MCF 10A (cell line): ENCODE results near the gene NEK10. TPM values are rescaled to one million over a fixed set of nuclear protein-coding genes. Genes with fewer than 3 reads are reported as not detected.
"Not testable (repeated sequence)": the region's sequence is repeated elsewhere in the genome, so short reads cannot be mapped to it uniquely, and the experiment has no call there.

ENCODE experiments used
- Bru-seq: library from RNA; stranded (reverse); fragments of 400-500 nt; gene quantifications from one replicate; lab custom pipeline; 2021; lab: Mats Ljungman, UMichigan
- BruChase-seq, 2 experiments: library from RNA; stranded (reverse); fragments of 400-500 nt; gene quantifications; one replicate each; lab custom pipeline; 2021; lab: Mats Ljungman, UMichigan
- BruUV-seq: library from RNA; stranded (reverse); fragments of 400-500 nt; replicated peaks from 2 replicates; lab custom pipeline; 2021; lab: Mats Ljungman, UMichigan
- CTCF ChIA-PET: fragments of 300-600 bp; sonication (Branson Sonifier 250); formaldehyde crosslinking; extraction: SDS; loops from one replicate; lab custom pipeline; 2021; ENCODE audit warnings: antibody characterized with exemption, inconsistent platforms; lab: Yijun Ruan, JAX
- POLR2A ChIA-PET: fragments of 300-600, 350-650 bp; sonication (Branson Sonifier 250); formaldehyde crosslinking; extraction: SDS; loops from one replicate; lab custom pipeline; 2020; ENCODE audit warnings: antibody characterized with exemption, inconsistent platforms; lab: Yijun Ruan, JAX
- DNase-seq: peaks from one replicate; pipeline ENCODE4 v3.0.0-alpha.2; 2018; ENCODE audit not compliant: unreplicated experiment
- H3K27ac Mint-ChIP-seq: one replicate; pipeline ENCODE4 v1.8.0; 2022; ENCODE audit warnings: mild to moderate bottlenecking, low read depth, mixed read lengths; ENCODE audit not compliant: unreplicated experiment
- H3K27me3 Mint-ChIP-seq: one replicate; pipeline ENCODE4 v1.8.0; 2022; ENCODE audit warnings: mixed read lengths; ENCODE audit not compliant: insufficient read depth, unreplicated experiment
- H3K36me3 Mint-ChIP-seq: one replicate; pipeline ENCODE4 v1.8.0; 2022; ENCODE audit warnings: mild to moderate bottlenecking, moderate library complexity, mixed read lengths; ENCODE audit not compliant: insufficient read depth, unreplicated experiment
- H3K4me1 Mint-ChIP-seq: one replicate; pipeline ENCODE4 v1.8.0; 2022; ENCODE audit warnings: mixed read lengths; ENCODE audit not compliant: insufficient read depth, unreplicated experiment
- H3K4me3 Mint-ChIP-seq: one replicate; pipeline ENCODE4 v1.8.0; 2022; ENCODE audit warnings: mild to moderate bottlenecking, moderate library complexity, mixed read lengths; ENCODE audit not compliant: unreplicated experiment
- H3K9me3 Mint-ChIP-seq: one replicate; pipeline ENCODE4 v1.8.0; 2022; ENCODE audit warnings: mixed read lengths; ENCODE audit not compliant: unreplicated experiment
- CTCF ChIP-seq: fragments of 200-600 bp; IDR thresholded peaks from one replicate; pipeline ENCODE4 v1.8.0; 2022; ENCODE audit warnings: antibody characterized with exemption, mild to moderate bottlenecking; ENCODE audit not compliant: unreplicated experiment
- intact Hi-C: fragments of 100-400 bp; cut with micrococcal nuclease; formaldehyde crosslinking; loops from 2 replicates; pipeline ENCODE4 v1.14.1; 2022
- long read RNA-seq: library from polyadenylated mRNA; stranded (forward); transcript quantifications from one replicate; pipeline ENCODE4 v2.0.0, GENCODE V29; 2022
- total RNA-seq: library from RNA; stranded (reverse); gene quantifications from 2 replicates; pipeline ENCODE4 v1.2.3, GENCODE V29; 2022

Gene NEK10
- total RNA-seq = 0.44 and 1.1 TPM in 2 replicates
- percentile 41 among the genes with signal in this experiment for Bru-seq, nascent RNA
- BruChase-seq, experiment 1, labeled RNA remaining after a 6-hour chase = percentile 45 among the genes with signal in this experiment
- percentile 51 among the genes with signal in this experiment for BruChase-seq, experiment 2, labeled RNA remaining after a 2-hour chase
- long read RNA-seq = 0 reads

- DNase-seq = peak; percentile 86
- no peaks in the 10 kb centered on the region for H3K27me3 Mint-ChIP-seq
- ChIA-PET CTCF (interaction anchor here (0.6 to 1.5 kb wide), 5 partner anchors 15 to 234 kb away, joined by 3 read pairs; no protein-coding TSS in a partner anchor), POLR2A (interaction anchor here (0.7 to 1.3 kb wide), 6 partner anchors 9 to 309 kb away, joined by 3 to 5 read pairs (median 4); no protein-coding TSS in a partner anchor)
- H3K4me1 Mint-ChIP-seq = peaks cover 12% of the 10 kb centered on the region
- TF ChIP-seq CTCF = no peak
- peak within 1 kb of the TSS; percentile 52 for H3K27ac Mint-ChIP-seq
- H3K36me3 Mint-ChIP-seq = peaks cover 13% of the 10 kb centered on the region
- no TSS peak for BruUV-seq
- peak within 1 kb of the TSS; percentile 92 for H3K4me3 Mint-ChIP-seq
- H3K9me3 Mint-ChIP-seq = no peaks in the 10 kb centered on the region
- intact Hi-C loops = no loop called here
Observed at GRCh38 chr3:27368831-27369607, at the start of gene NEK10. TSS of gene NEK10 (minus strand) at chr3:27369383. CDS start at chr3:27352882, 16,501 bp downstream.

DNA sequence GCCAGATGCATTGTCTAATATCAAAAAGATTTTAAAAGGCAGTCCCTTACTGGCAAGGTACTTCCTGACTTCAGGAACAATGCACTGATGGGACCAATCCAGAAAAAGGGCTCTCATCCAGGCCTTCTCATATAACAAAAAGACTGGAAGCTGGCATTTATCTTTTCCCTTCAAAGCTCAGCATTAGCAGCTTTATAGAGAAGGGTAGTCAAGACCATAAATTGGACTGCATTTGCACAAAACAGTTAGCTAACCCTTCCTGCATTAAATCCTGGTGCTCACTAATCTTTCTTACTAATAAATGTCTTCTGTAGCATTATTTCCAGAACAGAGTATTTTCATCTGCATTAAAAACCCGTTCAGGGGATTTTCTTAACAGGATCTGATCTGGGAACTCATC lies 46.0 kb upstream of the NEK10 start:
- H3K27me3 Mint-ChIP-seq = no peaks in the 10 kb centered on the region
- CTCF ChIA-PET = interaction anchor here (1.0 to 1.4 kb wide), 2 partner anchors 147 to 266 kb away, joined by 3 to 6 read pairs; no protein-coding TSS in a partner anchor
- H3K27ac Mint-ChIP-seq = no peak overlapping the region
- H3K9me3 Mint-ChIP-seq = no peaks in the 10 kb centered on the region
- H3K36me3 Mint-ChIP-seq = peaks cover 36% of the 10 kb centered on the region
- POLR2A ChIA-PET = interaction anchor here (0.8 kb wide), 1 partner anchor 17 kb away, joined by 3 read pairs; no protein-coding TSS in a partner anchor
- no peak overlapping the region for H3K4me3 Mint-ChIP-seq
- H3K4me1 Mint-ChIP-seq = no peaks in the 10 kb centered on the region
- intact Hi-C loops = no loop called here
- no TSS peak for BruUV-seq
- DNase-seq = no peak
- TF ChIP-seq CTCF = no peak

DNA sequence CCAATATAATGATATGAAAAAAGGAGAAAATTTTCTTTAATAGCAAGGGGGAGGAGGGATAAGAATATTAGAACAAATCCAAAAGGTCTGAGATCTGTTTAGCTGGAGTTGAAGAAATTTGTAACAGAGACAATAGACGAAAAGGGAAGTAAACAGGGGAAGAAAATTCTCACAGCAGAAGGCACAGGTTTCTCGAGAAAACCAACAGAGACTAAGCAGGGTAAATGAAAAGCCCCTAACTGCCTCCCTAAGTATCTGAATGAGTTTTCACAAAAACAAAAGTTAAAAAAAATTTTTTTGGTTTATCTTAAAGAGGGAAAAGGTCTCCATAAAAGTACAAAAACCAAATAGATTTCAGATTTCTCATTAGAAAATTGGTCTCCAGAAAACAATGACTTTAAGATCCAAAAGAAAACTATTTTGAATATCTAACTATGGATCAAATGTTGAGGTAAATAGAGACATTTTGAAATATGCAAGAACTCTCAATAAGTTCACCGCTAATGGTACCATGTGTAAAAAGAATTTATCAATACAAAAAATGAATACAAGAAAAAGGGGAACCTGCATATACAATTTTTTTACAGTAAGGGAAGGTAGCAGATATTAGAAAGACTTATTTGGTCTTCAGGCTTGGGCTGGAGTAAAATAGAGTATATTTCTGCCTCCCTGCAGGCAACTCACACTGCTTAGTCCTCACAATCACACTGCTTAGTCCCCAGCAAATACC lies 23.9 kb upstream of the NEK10 start:
- no peak for DNase-seq
- Mint-ChIP-seq H3K27ac (no peak overlapping the region), H3K4me1 (peaks cover 9% of the 10 kb centered on the region), H3K36me3 (peaks cover 7% of the 10 kb centered on the region), H3K9me3 (no peaks in the 10 kb centered on the region), H3K27me3 (no peaks in the 10 kb centered on the region), H3K4me3 (no peak overlapping the region)
- POLR2A ChIA-PET = no interaction called here
- TF ChIP-seq CTCF = no peak
- intact Hi-C loops = no loop called here
- CTCF ChIA-PET = interaction anchor here (0.8 kb wide), 1 partner anchor 288 kb away, joined by 3 read pairs; no protein-coding TSS in a partner anchor
- BruUV-seq = no TSS peak

DNA sequence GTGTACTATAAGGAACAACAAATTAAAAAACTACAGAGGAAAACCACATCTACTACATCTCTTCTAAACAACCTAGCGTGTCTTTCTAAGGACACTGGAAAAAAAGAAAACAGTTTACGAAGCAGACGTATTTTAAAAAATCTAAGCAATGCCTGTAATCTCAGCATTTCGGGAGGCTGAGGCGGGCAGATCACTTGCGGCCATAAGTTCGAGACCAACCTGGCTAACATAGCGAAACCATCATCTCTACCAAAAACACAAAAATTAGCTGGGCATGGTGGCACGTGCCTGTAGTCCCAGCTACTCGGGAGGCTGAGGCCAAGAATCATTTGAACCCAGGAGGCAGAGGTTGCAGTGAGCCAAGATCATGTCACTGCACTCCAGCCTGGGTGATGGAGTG lies 23.2 kb upstream of the NEK10 start:
- H3K4me1 Mint-ChIP-seq = not testable (repeated sequence)
- H3K27ac Mint-ChIP-seq = peak overlapping the region; percentile 51

More for the DNA sequence above, 23.2 kb upstream of the NEK10 start:
- intact Hi-C loops, BruUV-seq, H3K27me3 Mint-ChIP-seq, DNase-seq, H3K4me3 Mint-ChIP-seq, POLR2A ChIA-PET, H3K9me3 Mint-ChIP-seq: not testable (repeated sequence)
- CTCF ChIA-PET = interaction anchor here (0.6 kb wide), 1 partner anchor 17 kb away, joined by 3 read pairs; no protein-coding TSS in a partner anchor
- H3K36me3 Mint-ChIP-seq = peaks cover 11% of the 10 kb centered on the region
